HUES64 (cell line): ENCODE data around the gene CACNG3.
"Not testable (repeated sequence)": the region's sequence is repeated elsewhere in the genome, so short reads cannot be mapped to it uniquely, and the experiment has no call there.

Experiments used
- H3K27ac ChIP-seq: 2 replicates; pipeline ENCODE4 v1.7.0; 2013; ENCODE audit warnings: low read depth, low read length, inconsistent platforms
- H3K27me3 ChIP-seq: 2 replicates; pipeline ENCODE4 v1.6.1; 2013; ENCODE audit warnings: mild to moderate bottlenecking, low read length; ENCODE audit not compliant: insufficient read depth
- H3K36me3 ChIP-seq: 2 replicates; pipeline ENCODE4 v1.6.1; 2013; ENCODE audit warnings: mild to moderate bottlenecking, low read length; ENCODE audit not compliant: insufficient read depth
- H3K4me1 ChIP-seq: 2 replicates; pipeline ENCODE4 v1.6.1; 2013; ENCODE audit warnings: mild to moderate bottlenecking, low read length, moderate library complexity; ENCODE audit not compliant: insufficient read depth
- H3K4me3 ChIP-seq: 2 replicates; pipeline ENCODE4 v1.5.1; 2013; ENCODE audit warnings: mild to moderate bottlenecking, low read length, moderate library complexity
- H3K9ac ChIP-seq: 2 replicates; pipeline ENCODE4 v1.6.1; 2013; ENCODE audit warnings: mild to moderate bottlenecking, low read depth, low read length
- H3K9me3 ChIP-seq: 2 replicates; pipeline ENCODE4 v1.6.1; 2013; ENCODE audit warnings: low read depth, low read length; ENCODE audit not compliant: insufficient read depth
- WGBS: fragments of 150-250, 120-280 bp; methylation state at CpG from one replicate; pipeline ENCODE4 v1.1.7; 2013; ENCODE audit warnings: missing lambda C conversion rate; 5-methylcytosine and 5-hydroxymethylcytosine counted together

CACNG3 gene

GRCh38 chr16:24279982-24280515 lies 23.9 kb downstream of the CACNG3 start:
- H3K9me3 ChIP-seq = no peaks in the 10 kb centered on the region
- H3K27me3 ChIP-seq = no peaks in the 10 kb centered on the region
- H3K4me3 ChIP-seq = no peak overlapping the region
- H3K9ac ChIP-seq = no peak overlapping the region
- H3K27ac ChIP-seq = no peak overlapping the region
- H3K36me3 ChIP-seq = no peaks in the 10 kb centered on the region
- 90% methylated on average over 8 of the region's 8 CpGs for WGBS
- H3K4me1 ChIP-seq = no peaks in the 10 kb centered on the region

GRCh38 chr16:24281466-24281865 lies 25.3 kb downstream of the CACNG3 start:
- no peak overlapping the region for H3K4me3 ChIP-seq
- H3K9ac ChIP-seq = no peak overlapping the region
- H3K9me3 ChIP-seq = no peaks in the 10 kb centered on the region
- WGBS = 90% methylated on average over 4 of the region's 4 CpGs
- H3K4me1 ChIP-seq = no peaks in the 10 kb centered on the region
- no peaks in the 10 kb centered on the region for H3K36me3 ChIP-seq
- H3K27ac ChIP-seq = no peak overlapping the region
- no peaks in the 10 kb centered on the region for H3K27me3 ChIP-seq

GRCh38 chr16:24282141-24282540 lies 26.0 kb downstream of the CACNG3 start:
- Histone ChIP-seq H3K27ac (no peak overlapping the region), H3K36me3 (no peaks in the 10 kb centered on the region), H3K9me3 (no peaks in the 10 kb centered on the region), H3K4me1 (no peaks in the 10 kb centered on the region), H3K27me3 (no peaks in the 10 kb centered on the region), H3K4me3 (no peak overlapping the region), H3K9ac (no peak overlapping the region)
- 97% methylated on average over 12 of the region's 13 CpGs for whole genome bisulfite sequencing

GRCh38 chr16:24286741-24287405 lies 30.7 kb downstream of the CACNG3 start:
- Histone ChIP-seq H3K27me3 (no peaks in the 10 kb centered on the region), H3K36me3 (no peaks in the 10 kb centered on the region), H3K4me3 (no peak overlapping the region), H3K4me1 (no peaks in the 10 kb centered on the region), H3K27ac (no peak overlapping the region), H3K9me3 (no peaks in the 10 kb centered on the region), H3K9ac (no peak overlapping the region)
- 83% methylated on average over 9 of the region's 9 CpGs for WGBS

- H3K9ac ChIP-seq = no peak overlapping the region
Observed at GRCh38 chr16:24288516-24288915, 32.4 kb downstream of the CACNG3 start.

GRCh38 chr16:24289166-24289700 lies 33.1 kb downstream of the CACNG3 start:
- H3K27ac ChIP-seq = no peak overlapping the region
- H3K4me1 ChIP-seq = no peaks in the 10 kb centered on the region
- H3K9ac ChIP-seq = no peak overlapping the region
- H3K9me3 ChIP-seq = no peaks in the 10 kb centered on the region
- 96% methylated on average over 3 of the region's 3 CpGs for WGBS
- no peaks in the 10 kb centered on the region for H3K36me3 ChIP-seq
- H3K4me3 ChIP-seq = no peak overlapping the region
- no peaks in the 10 kb centered on the region for H3K27me3 ChIP-seq

More at GRCh38 chr16:24288516-24288915, 32.4 kb downstream of the CACNG3 start:
- no peak overlapping the region for H3K4me3 ChIP-seq
- no peak overlapping the region for H3K27ac ChIP-seq
- no peaks in the 10 kb centered on the region for H3K27me3 ChIP-seq
- no peaks in the 10 kb centered on the region for H3K9me3 ChIP-seq
- no peaks in the 10 kb centered on the region for H3K36me3 ChIP-seq
- 100% methylated on average over 2 of the region's 2 CpGs for WGBS
- no peaks in the 10 kb centered on the region for H3K4me1 ChIP-seq

GRCh38 chr16:24291932-24292331 lies 35.8 kb downstream of the CACNG3 start:
- no peak overlapping the region for H3K9ac ChIP-seq
- H3K4me1 ChIP-seq = no peaks in the 10 kb centered on the region
- H3K27ac ChIP-seq = no peak overlapping the region
- no peaks in the 10 kb centered on the region for H3K36me3 ChIP-seq
- H3K27me3 ChIP-seq = no peaks in the 10 kb centered on the region
- no peaks in the 10 kb centered on the region for H3K9me3 ChIP-seq
- WGBS = 71% methylated on average over 10 of the region's 10 CpGs
- no peak overlapping the region for H3K4me3 ChIP-seq

- Histone ChIP-seq H3K9ac (no peak overlapping the region), H3K4me3 (no peak overlapping the region), H3K27me3 (no peaks in the 10 kb centered on the region), H3K9me3 (no peaks in the 10 kb centered on the region), H3K36me3 (no peaks in the 10 kb centered on the region), H3K27ac (no peak overlapping the region), H3K4me1 (no peaks in the 10 kb centered on the region)
- 88% methylated on average over 7 of the region's 7 CpGs for WGBS
Observed at GRCh38 chr16:24294131-24294530, 38.0 kb downstream of the CACNG3 start.

GRCh38 chr16:24297375-24297774 lies 41.2 kb downstream of the CACNG3 start:
- 80% methylated on average over 2 of the region's 3 CpGs for WGBS
- Histone ChIP-seq H3K9me3 (peaks cover 5% of the 10 kb centered on the region; the same call in 1 of the 2 replicates), H3K4me3 (no peak overlapping the region), H3K4me1 (no peaks in the 10 kb centered on the region), H3K27ac (no peak overlapping the region), H3K36me3 (no peaks in the 10 kb centered on the region), H3K9ac (no peak overlapping the region), H3K27me3 (no peaks in the 10 kb centered on the region)

- H3K27me3 ChIP-seq = no peaks in the 10 kb centered on the region
- no peaks in the 10 kb centered on the region for H3K36me3 ChIP-seq
- no peak overlapping the region for H3K9ac ChIP-seq
- no peak overlapping the region for H3K27ac ChIP-seq
- 85% methylated on average over 5 of the region's 5 CpGs for WGBS
- H3K9me3 ChIP-seq = peaks cover 5% of the 10 kb centered on the region; the same call in 1 of the 2 replicates
- no peak overlapping the region for H3K4me3 ChIP-seq
- H3K4me1 ChIP-seq = no peaks in the 10 kb centered on the region
Observed at GRCh38 chr16:24298548-24299167, 42.5 kb downstream of the CACNG3 start.

GRCh38 chr16:24300750-24301149 lies 44.6 kb downstream of the CACNG3 start:
- WGBS = 91% methylated on average over 6 of the region's 6 CpGs
- not testable (repeated sequence) for H3K9me3 ChIP-seq

More at GRCh38 chr16:24300750-24301149, 44.6 kb downstream of the CACNG3 start:
- H3K27ac ChIP-seq, H3K27me3 ChIP-seq, H3K4me1 ChIP-seq, H3K4me3 ChIP-seq, H3K36me3 ChIP-seq, H3K9ac ChIP-seq: not testable (repeated sequence)
